HCT116 (cell line): ENCODE data around the gene CALHM4. TPM values are rescaled to one million over a fixed set of nuclear protein-coding genes. Genes with fewer than 3 reads are reported as not detected.

Experiments used
- ATAC-seq: fragments of 200-7000 bp; cut with Tn5 transposase; 2 replicates; pipeline ENCODE4 v1.9.1; 2020; ENCODE audit warnings: mild to moderate bottlenecking, moderate library complexity
- BruUV-seq: library from RNA; stranded (reverse); fragments of 400-500 nt; replicated peaks from 2 replicates; lab custom pipeline; 2021; lab: Mats Ljungman, UMichigan
- CTCF ChIA-PET: fragments of 300-600 bp; sonication (Branson Sonifier 250); formaldehyde crosslinking; loops from one replicate; lab custom pipeline; 2021; ENCODE audit warnings: antibody characterized with exemption; lab: Charles Lee
- POLR2A ChIA-PET: fragments of 300-600, 350-600 bp; sonication (Branson Sonifier 250); formaldehyde crosslinking; loops from one replicate; lab custom pipeline; 2021; ENCODE audit warnings: antibody characterized with exemption; lab: Charles Lee
- RAD21 ChIA-PET, 2 experiments: fragments of 300-600 bp; sonication (Branson Sonifier 250); formaldehyde crosslinking; loops; one replicate each; lab custom pipeline; 2023; ENCODE audit warnings: low total read pairs in 2 of 2; ENCODE audit not compliant: uncharacterized antibody in 2 of 2, unreplicated experiment in 2 of 2, low non-redundant PET in 1 of 2; lab: Charles Lee
- DNase-seq: peaks from one replicate; pipeline ENCODE4 v3.0.0-alpha.2; 2010; ENCODE audit warnings: low read depth, low spot score
- H2AFZ ChIP-seq: fragments of 200-600 bp; shearing (Covaris generic), sonication (generic); 2 replicates; pipeline ENCODE4 v1.6.1; 2017; ENCODE audit warnings: low read depth, mixed run types, mixed read lengths, antibody characterized with exemption, low read length; ENCODE audit not compliant: poor library complexity, severe bottlenecking
- H3K27ac ChIP-seq: 2 replicates; pipeline ENCODE4 v1.5.1; 2012; ENCODE audit warnings: low read depth, low read length
- H3K27me3 ChIP-seq: fragments of 200-600 bp; sonication (generic); 2 replicates; pipeline ENCODE4 v1.6.1; 2016; ENCODE audit warnings: mixed run types, low read length, mixed read lengths; ENCODE audit not compliant: insufficient read depth
- H3K36me3 ChIP-seq, 2 experiments: fragments of 200-500 bp in 1 of 2; fragments of 200-600 bp in 1 of 2; sonication (Bioruptor generic) in 1 of 2; sonication (generic) in 1 of 2; 2 replicates each; pipeline versions ENCODE4 v1.5.1 to v1.6.1; 2014 to 2016; ENCODE audit warnings: low read length in 2 of 2, inconsistent platforms in 1 of 2, mixed read lengths in 1 of 2, mixed run types in 1 of 2; ENCODE audit not compliant: insufficient read depth in 2 of 2, control insufficient read depth in 1 of 2
- H3K4me1 ChIP-seq, 2 experiments: fragments of 200-600 bp in 1 of 2; sonication (generic) in 1 of 2; 2 replicates each; pipeline versions ENCODE4 v1.5.1 to v1.6.1; 2012 to 2017; ENCODE audit warnings: low read length in 2 of 2, inconsistent platforms in 1 of 2, mild to moderate bottlenecking in 1 of 2, mixed read lengths in 1 of 2, mixed run types in 1 of 2, moderate library complexity in 1 of 2; ENCODE audit not compliant: insufficient read depth in 2 of 2, control insufficient read depth in 1 of 2
- H3K4me2 ChIP-seq: fragments of 200-600 bp; sonication (generic); 2 replicates; pipeline ENCODE4 v1.6.1; 2017; ENCODE audit warnings: mixed run types, low read length, mixed read lengths
- H3K4me3 ChIP-seq, 2 experiments: fragments of 200-600 bp in 1 of 2; sonication (generic) in 1 of 2; replicated peaks in 1 of 2; 2 replicates each; pipeline ENCODE4 v1.5.1; 2011 to 2016; ENCODE audit warnings: low read length in 2 of 2, control low read depth in 1 of 2, low read depth in 1 of 2, mild to moderate bottlenecking in 1 of 2, mixed read lengths in 1 of 2, mixed run types in 1 of 2
- H3K79me2 ChIP-seq: fragments of 200-600 bp; sonication (generic); 2 replicates; pipeline ENCODE4 v1.6.1; 2017; ENCODE audit warnings: mild to moderate bottlenecking, mixed run types, low read length, moderate library complexity, mixed read lengths; ENCODE audit not compliant: insufficient read depth
- H3K9ac ChIP-seq: fragments of 200-600 bp; sonication (generic); 2 replicates; pipeline ENCODE4 v1.6.1; 2016; ENCODE audit warnings: low read length, mixed read lengths
- H3K9me2 ChIP-seq: fragments of 200-600 bp; sonication (generic), shearing (Covaris generic); 2 replicates; pipeline ENCODE4 v1.6.1; 2017; ENCODE audit warnings: mixed run types, mild to moderate bottlenecking, moderate library complexity; ENCODE audit not compliant: insufficient read depth
- H3K9me3 ChIP-seq, 2 experiments: fragments of 200-500 bp in 1 of 2; fragments of 200-600 bp in 1 of 2; sonication (Bioruptor generic) in 1 of 2; sonication (generic) in 1 of 2; 2 replicates each; pipeline ENCODE4 v1.6.1; 2014 to 2017; ENCODE audit warnings: low read length in 2 of 2, mixed read lengths in 2 of 2, inconsistent platforms in 1 of 2, low read depth in 1 of 2, mild to moderate bottlenecking in 1 of 2, mixed run types in 1 of 2, moderate library complexity in 1 of 2; ENCODE audit not compliant: control insufficient read depth in 1 of 2, insufficient read depth in 1 of 2
- H4K20me1 ChIP-seq: fragments of 200-600 bp; sonication (generic), shearing (Covaris generic); 2 replicates; pipeline ENCODE4 v1.6.1; 2017; ENCODE audit warnings: mixed run types, mild to moderate bottlenecking, moderate library complexity; ENCODE audit not compliant: insufficient read depth
- EZH2 ChIP-seq: fragments of 200-600 bp; sonication (generic); IDR thresholded peaks from 2 replicates; pipeline ENCODE4 v1.6.1; 2017; ENCODE audit warnings: antibody characterized with exemption, mixed run types
- JUND ChIP-seq: IDR thresholded peaks from 2 replicates; pipeline ENCODE4 v1.6.1; 2012
- POLR2A ChIP-seq: IDR thresholded peaks from 2 replicates; pipeline ENCODE4 v1.7.0; 2011; ENCODE audit warnings: borderline replicate concordance; ENCODE audit not compliant: insufficient read depth, insufficient read length; ENCODE audit errors: extremely low read depth
- SIN3A ChIP-seq: IDR thresholded peaks from 2 replicates; pipeline ENCODE4 v1.6.1; 2012; ENCODE audit warnings: low read depth
- intact Hi-C: fragments of 100-400 bp; cut with micrococcal nuclease; formaldehyde crosslinking; loops from 2 replicates; pipeline ENCODE4 v1.10.0; 2022
- total RNA-seq: library from RNA; stranded (reverse); gene quantifications from one replicate; pipeline ENCODE4 v1.2.1, GENCODE V29; 2021; ENCODE audit not compliant: unreplicated experiment
- TF ChIP-seq, protein P1 (sequence below): IDR thresholded peaks from 2 replicates; pipeline ENCODE4 v1.6.1; 2012
- TF ChIP-seq, protein P2 (sequence below): IDR thresholded peaks from 2 replicates; pipeline ENCODE4 v1.6.1; 2012; ENCODE audit warnings: low read depth
- TF ChIP-seq, protein P3 (sequence below): IDR thresholded peaks from 2 replicates; pipeline ENCODE4 v1.6.1; 2012

CALHM4 gene
- total RNA-seq, 1 experiment from 2014 or later: not detected

DNA sequence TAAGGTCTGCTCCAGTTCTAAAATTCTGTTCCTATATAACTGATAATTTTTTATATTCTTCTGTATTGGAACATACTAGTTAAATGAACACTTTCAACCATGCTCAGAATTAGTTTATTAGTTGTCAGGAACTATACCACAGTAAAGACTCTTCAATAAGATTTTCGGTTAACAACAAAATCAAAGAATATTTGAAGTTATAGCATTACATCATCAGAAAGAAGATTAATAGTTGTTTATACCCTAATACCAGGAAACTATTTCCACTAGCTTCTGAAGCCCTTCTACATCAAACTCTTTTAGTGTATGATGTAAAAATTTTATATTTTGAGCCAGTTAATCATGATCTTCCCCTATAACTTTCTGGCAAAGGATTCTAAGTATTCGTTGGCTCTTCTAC, 6.6 kb downstream of the CALHM4 start:
- intact Hi-C loops: loop anchor here (2.0 kb wide), 3 partner anchors 273 to 341 kb away; no protein-coding TSS in a partner anchor
- Histone ChIP-seq H3K9me3 (no peaks in the 10 kb centered on the region), H3K4me1 (peaks cover 3 to 29% of the 10 kb centered on the region in 2 experiments; a peak in 3 of 4 replicates), H4K20me1 (no peaks in the 10 kb centered on the region), H3K36me3 (no peaks in the 10 kb centered on the region), H3K4me2 (no peak overlapping the region), H3K79me2 (no peaks in the 10 kb centered on the region), H3K27me3 (no peaks in the 10 kb centered on the region), H2AFZ (peak overlapping the region; percentile 47), H3K27ac (no peak overlapping the region), H3K4me3 (no peak overlapping the region), H3K9ac (no peak overlapping the region), H3K9me2 (no peaks in the 10 kb centered on the region)
- ChIA-PET CTCF (interaction anchor here (1.1 to 2.6 kb wide), 7 partner anchors 12 to 342 kb away, joined by 3 to 33 read pairs (median 9); partner anchors contain the start of gene RWDD1), POLR2A (interaction anchor here (1.7 kb wide), 1 partner anchor 273 kb away, joined by 4 read pairs; no protein-coding TSS in a partner anchor), RAD21 (interaction anchor here in 1 of 2 experiments (1.1 kb wide), 1 partner anchor 291 kb away, joined by 3 read pairs; no protein-coding TSS in a partner anchor)
- no peak for DNase-seq
- ATAC-seq: no peak
- TF ChIP-seq JUND (no peak), SIN3A (no peak), EZH2 (no peak), POLR2A (no peak)
- TF ChIP-seq, protein P1, sequence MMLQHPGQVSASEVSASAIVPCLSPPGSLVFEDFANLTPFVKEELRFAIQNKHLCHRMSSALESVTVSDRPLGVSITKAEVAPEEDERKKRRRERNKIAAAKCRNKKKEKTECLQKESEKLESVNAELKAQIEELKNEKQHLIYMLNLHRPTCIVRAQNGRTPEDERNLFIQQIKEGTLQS: no peak
- TF ChIP-seq, protein P2, sequence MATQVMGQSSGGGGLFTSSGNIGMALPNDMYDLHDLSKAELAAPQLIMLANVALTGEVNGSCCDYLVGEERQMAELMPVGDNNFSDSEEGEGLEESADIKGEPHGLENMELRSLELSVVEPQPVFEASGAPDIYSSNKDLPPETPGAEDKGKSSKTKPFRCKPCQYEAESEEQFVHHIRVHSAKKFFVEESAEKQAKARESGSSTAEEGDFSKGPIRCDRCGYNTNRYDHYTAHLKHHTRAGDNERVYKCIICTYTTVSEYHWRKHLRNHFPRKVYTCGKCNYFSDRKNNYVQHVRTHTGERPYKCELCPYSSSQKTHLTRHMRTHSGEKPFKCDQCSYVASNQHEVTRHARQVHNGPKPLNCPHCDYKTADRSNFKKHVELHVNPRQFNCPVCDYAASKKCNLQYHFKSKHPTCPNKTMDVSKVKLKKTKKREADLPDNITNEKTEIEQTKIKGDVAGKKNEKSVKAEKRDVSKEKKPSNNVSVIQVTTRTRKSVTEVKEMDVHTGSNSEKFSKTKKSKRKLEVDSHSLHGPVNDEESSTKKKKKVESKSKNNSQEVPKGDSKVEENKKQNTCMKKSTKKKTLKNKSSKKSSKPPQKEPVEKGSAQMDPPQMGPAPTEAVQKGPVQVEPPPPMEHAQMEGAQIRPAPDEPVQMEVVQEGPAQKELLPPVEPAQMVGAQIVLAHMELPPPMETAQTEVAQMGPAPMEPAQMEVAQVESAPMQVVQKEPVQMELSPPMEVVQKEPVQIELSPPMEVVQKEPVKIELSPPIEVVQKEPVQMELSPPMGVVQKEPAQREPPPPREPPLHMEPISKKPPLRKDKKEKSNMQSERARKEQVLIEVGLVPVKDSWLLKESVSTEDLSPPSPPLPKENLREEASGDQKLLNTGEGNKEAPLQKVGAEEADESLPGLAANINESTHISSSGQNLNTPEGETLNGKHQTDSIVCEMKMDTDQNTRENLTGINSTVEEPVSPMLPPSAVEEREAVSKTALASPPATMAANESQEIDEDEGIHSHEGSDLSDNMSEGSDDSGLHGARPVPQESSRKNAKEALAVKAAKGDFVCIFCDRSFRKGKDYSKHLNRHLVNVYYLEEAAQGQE: no peak
- TF ChIP-seq, protein P3, sequence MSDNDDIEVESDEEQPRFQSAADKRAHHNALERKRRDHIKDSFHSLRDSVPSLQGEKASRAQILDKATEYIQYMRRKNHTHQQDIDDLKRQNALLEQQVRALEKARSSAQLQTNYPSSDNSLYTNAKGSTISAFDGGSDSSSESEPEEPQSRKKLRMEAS: no peak
- BruUV-seq: no TSS peak
